ENCODE results near the gene YPEL2. TPM values are rescaled to one million over a fixed set of nuclear protein-coding genes. Genes with fewer than 3 reads are reported as not detected.
A peak's percentile ranks its signal among the peaks of the same experiment; 100 is the strongest.

Gene YPEL2
- total RNA-seq, 2 donors from 2014 or later: 64.2 to 79.9 TPM

- no peaks in the 10 kb centered on the region for H3K27me3 ChIP-seq (replicated peaks; ENCODE audit: insufficient read depth)
- TF ChIP-seq CTCF (IDR thresholded peaks at IDR 0.05): no peak
- peaks cover 58 to 71% of the 10 kb centered on the region in 2 donors for H3K4me1 ChIP-seq (ENCODE audit: control insufficient read depth in 1 of 2, low read depth in 2 of 2)
- peak overlapping the region; percentile 96 to 98 for H3K27ac ChIP-seq
- peak overlapping the region; percentile 15 for H3K4me3 ChIP-seq
- no peaks in the 10 kb centered on the region for H3K9me3 ChIP-seq
- DNase-seq (ENCODE audit: low spot score) (no peak), ATAC-seq (ENCODE audit: insufficient number of reproducible peaks, low FRiP score, low read depth) (no peak)
- no peaks in the 10 kb centered on the region for H3K36me3 ChIP-seq
Measured at GRCh38 chr17:59427425-59427921, 96.0 kb downstream of the YPEL2 start.

- no peak for DNase-seq (ENCODE audit: low spot score)
Measured at GRCh38 chr17:59427996-59428395, 96.5 kb downstream of the YPEL2 start.

GRCh38 chr17:59428916-59429485, 97.5 kb downstream of the YPEL2 start:
- peaks cover 43 to 57% of the 10 kb centered on the region in 2 donors for H3K4me1 ChIP-seq (ENCODE audit: control insufficient read depth in 1 of 2, low read depth in 2 of 2)
- no peaks in the 10 kb centered on the region for H3K36me3 ChIP-seq
- H3K27ac ChIP-seq: peak overlapping the region; percentile 96 to 98
- H3K4me3 ChIP-seq: no peak overlapping the region
- H3K27me3 ChIP-seq (replicated peaks; ENCODE audit: insufficient read depth): no peaks in the 10 kb centered on the region
- DNase-seq (ENCODE audit: low spot score): no peak
- no peak for ATAC-seq (ENCODE audit: insufficient number of reproducible peaks, low FRiP score, low read depth)
- no peaks in the 10 kb centered on the region for H3K9me3 ChIP-seq
- TF ChIP-seq CTCF (IDR thresholded peaks at IDR 0.05): no peak

More at GRCh38 chr17:59427996-59428395, 96.5 kb downstream of the YPEL2 start:
- H3K27ac ChIP-seq: peak overlapping the region; percentile 96 to 98
- H3K4me3 ChIP-seq: no peak overlapping the region
- no peak for ATAC-seq (ENCODE audit: insufficient number of reproducible peaks, low FRiP score, low read depth)
- no peaks in the 10 kb centered on the region for H3K27me3 ChIP-seq (replicated peaks; ENCODE audit: insufficient read depth)
- no peaks in the 10 kb centered on the region for H3K36me3 ChIP-seq
- H3K4me1 ChIP-seq (ENCODE audit: control insufficient read depth in 1 of 2, low read depth in 2 of 2): peaks cover 53 to 66% of the 10 kb centered on the region in 2 donors
- TF ChIP-seq CTCF (IDR thresholded peaks at IDR 0.05): no peak
- H3K9me3 ChIP-seq: no peaks in the 10 kb centered on the region

GRCh38 chr17:59431601-59432000, 100.1 kb downstream of the YPEL2 start:
- Histone ChIP-seq H3K27me3 (replicated peaks; ENCODE audit: insufficient read depth) (no peaks in the 10 kb centered on the region), H3K4me1 (ENCODE audit: control insufficient read depth in 1 of 2, low read depth in 2 of 2) (peaks cover 27 to 52% of the 10 kb centered on the region in 2 donors), H3K27ac (no peak overlapping the region), H3K4me3 (no peak overlapping the region), H3K9me3 (no peaks in the 10 kb centered on the region), H3K36me3 (no peaks in the 10 kb centered on the region)
- no peak for DNase-seq (ENCODE audit: low spot score)
- ATAC-seq (ENCODE audit: insufficient number of reproducible peaks, low FRiP score, low read depth): no peak
- TF ChIP-seq CTCF (IDR thresholded peaks at IDR 0.05): no peak

GRCh38 chr17:59432657-59433056, 101.2 kb downstream of the YPEL2 start:
- H3K4me3 ChIP-seq: no peak overlapping the region
- ATAC-seq (ENCODE audit: insufficient number of reproducible peaks, low FRiP score, low read depth): no peak
- H3K27ac ChIP-seq: no peak overlapping the region
- no peak for TF ChIP-seq CTCF (IDR thresholded peaks at IDR 0.05)
- peaks cover 18 to 48% of the 10 kb centered on the region in 2 donors for H3K4me1 ChIP-seq (ENCODE audit: control insufficient read depth in 1 of 2, low read depth in 2 of 2)
- no peaks in the 10 kb centered on the region for H3K27me3 ChIP-seq (replicated peaks; ENCODE audit: insufficient read depth)
- H3K9me3 ChIP-seq: no peaks in the 10 kb centered on the region
- no peaks in the 10 kb centered on the region for H3K36me3 ChIP-seq
- DNase-seq (ENCODE audit: low spot score): no peak

Measured in thoracic aorta (tissue), 2 donors.